Caki2 (cell line): ENCODE data around the gene HEMK1. TPM values are rescaled to one million over a fixed set of nuclear protein-coding genes. Genes with fewer than 3 reads are reported as not detected.

Experiments used
- DNase-seq: peaks from one replicate; pipeline ENCODE4 v3.0.0-alpha.2; 2015; ENCODE audit warnings: low read depth
- in situ Hi-C: cut with HindIII; loops from 2 replicates; pipeline ENCODE4 v1.10.0; 2016; ENCODE audit warnings: low sequenced_read_pairs, low pct_unique_long_range_greater_than_20kb, mixed read lengths
- total RNA-seq: library from RNA; depleted of rRNA; stranded (reverse); fragments of >200 nt; shearing (Covaris generic); gene quantifications from 2 replicates; pipeline ENCODE4 v1.2.3, GENCODE V29; 2014; ENCODE audit warnings: low replicate concordance

HEMK1 gene
- total RNA-seq, 1 experiment from 2014 or later = 25.6 TPM

- DNase-seq = no peak
- in situ Hi-C loops = no loop called here
Observed at GRCh38 chr3:50588759-50589433, 19.6 kb downstream of the HEMK1 start.

- in situ Hi-C loops = no loop called here
- no peak for DNase-seq
Observed at GRCh38 chr3:50591196-50591741, 21.9 kb downstream of the HEMK1 start.

DNA sequence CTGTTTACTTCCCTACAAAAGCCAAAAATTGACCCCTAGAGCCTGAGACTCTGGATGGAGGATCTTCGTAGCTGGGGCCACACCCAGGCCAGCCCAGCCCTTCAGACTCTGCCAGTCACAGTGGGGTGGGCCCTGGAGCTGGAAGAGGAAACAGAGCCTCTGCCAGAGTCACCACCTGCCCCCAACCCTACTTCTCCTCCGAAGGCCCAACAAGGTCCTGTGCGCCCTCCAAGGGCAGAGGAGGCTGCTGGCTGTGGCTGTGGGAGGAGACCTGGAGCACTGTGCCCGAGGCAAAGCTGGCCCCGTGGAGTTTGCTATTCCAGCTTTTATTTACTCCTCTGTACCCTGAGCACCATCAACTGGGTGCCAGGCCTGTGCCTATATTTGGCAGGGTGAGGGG lies 23.2 kb downstream of the HEMK1 start:
- in situ Hi-C loops = no loop called here
- DNase-seq = no peak

- in situ Hi-C loops = no loop called here
- no peak for DNase-seq
Observed at GRCh38 chr3:50594253-50594785, 25.0 kb downstream of the HEMK1 start.

GRCh38 chr3:50599115-50599715 lies 29.9 kb downstream of the HEMK1 start:
- no peak for DNase-seq
- in situ Hi-C loops = no loop called here

GRCh38 chr3:50599716-50600118 lies 30.4 kb downstream of the HEMK1 start:
- in situ Hi-C loops = no loop called here
- no peak for DNase-seq

GRCh38 chr3:50600141-50600753 lies 30.9 kb downstream of the HEMK1 start:
- in situ Hi-C loops = no loop called here
- DNase-seq = no peak

- in situ Hi-C loops = no loop called here
- peak; percentile 94 for DNase-seq
Observed at GRCh38 chr3:50600841-50601591, 31.7 kb downstream of the HEMK1 start.

DNA sequence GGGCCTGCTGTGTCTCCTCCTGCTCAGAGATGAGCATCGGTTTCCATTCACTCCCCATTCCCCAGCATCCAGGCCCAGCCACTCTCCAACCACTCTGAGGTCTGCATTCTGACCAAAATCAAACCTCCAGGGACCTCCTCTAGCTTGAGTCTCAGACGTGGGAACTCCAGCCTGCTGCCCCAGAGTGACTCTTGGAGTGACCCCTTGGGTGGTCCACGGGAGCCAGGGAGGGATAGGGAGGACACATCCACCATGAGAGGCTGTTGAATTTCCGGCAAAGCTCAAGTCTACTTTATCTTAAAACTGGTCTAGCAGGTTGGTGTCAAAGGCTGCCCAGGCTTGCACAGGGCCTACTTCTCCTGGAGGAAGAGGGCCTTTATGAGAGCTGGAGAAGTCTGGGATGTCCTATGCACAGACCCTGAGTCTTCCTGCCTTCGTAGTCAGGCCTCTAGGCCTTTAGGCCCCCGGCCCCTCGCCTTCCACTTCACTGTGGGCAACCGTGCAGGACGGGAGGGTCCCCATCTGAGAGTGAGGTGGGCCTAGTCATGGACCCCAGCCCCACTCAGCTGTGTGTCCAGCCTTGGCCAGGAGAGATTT lies 33.4 kb downstream of the HEMK1 start:
- no peak for DNase-seq
- in situ Hi-C loops = no loop called here

GRCh38 chr3:50603261-50604109 lies 34.2 kb downstream of the HEMK1 start:
- no peak for DNase-seq
- in situ Hi-C loops = no loop called here

GRCh38 chr3:50604110-50604621 lies 34.8 kb downstream of the HEMK1 start:
- in situ Hi-C loops = no loop called here

GRCh38 chr3:50604628-50605588 lies 35.6 kb downstream of the HEMK1 start:
- DNase-seq = no peak

More at GRCh38 chr3:50604110-50604621, 34.8 kb downstream of the HEMK1 start:
- no peak for DNase-seq

DNA sequence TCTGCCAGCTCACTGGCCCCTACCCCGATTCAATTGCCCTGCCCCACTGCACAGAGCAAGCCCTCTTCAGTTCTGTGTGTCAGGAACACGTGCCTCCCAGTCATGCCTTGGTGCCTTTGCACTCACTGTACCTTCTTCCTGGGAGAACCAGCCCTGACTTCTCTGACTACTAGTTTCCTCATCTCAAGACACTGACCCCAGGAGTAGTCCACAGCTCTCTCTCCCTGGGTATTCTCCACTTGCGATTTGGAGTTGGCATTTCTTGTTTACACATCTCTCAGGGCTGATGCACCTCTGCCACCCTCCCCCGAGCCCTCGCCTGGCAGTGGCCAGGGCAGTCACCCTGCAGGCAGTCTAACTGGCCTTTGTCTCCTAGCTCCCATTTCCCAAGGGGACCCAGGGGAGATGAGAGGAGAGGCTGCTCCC lies 36.6 kb downstream of the HEMK1 start:
- DNase-seq = peak; percentile 62
- in situ Hi-C loops = no loop called here

More at GRCh38 chr3:50604628-50605588, 35.6 kb downstream of the HEMK1 start:
- in situ Hi-C loops = no loop called here

GRCh38 chr3:50606596-50606995 lies 37.3 kb downstream of the HEMK1 start:
- no peak for DNase-seq
- in situ Hi-C loops = no loop called here

DNA sequence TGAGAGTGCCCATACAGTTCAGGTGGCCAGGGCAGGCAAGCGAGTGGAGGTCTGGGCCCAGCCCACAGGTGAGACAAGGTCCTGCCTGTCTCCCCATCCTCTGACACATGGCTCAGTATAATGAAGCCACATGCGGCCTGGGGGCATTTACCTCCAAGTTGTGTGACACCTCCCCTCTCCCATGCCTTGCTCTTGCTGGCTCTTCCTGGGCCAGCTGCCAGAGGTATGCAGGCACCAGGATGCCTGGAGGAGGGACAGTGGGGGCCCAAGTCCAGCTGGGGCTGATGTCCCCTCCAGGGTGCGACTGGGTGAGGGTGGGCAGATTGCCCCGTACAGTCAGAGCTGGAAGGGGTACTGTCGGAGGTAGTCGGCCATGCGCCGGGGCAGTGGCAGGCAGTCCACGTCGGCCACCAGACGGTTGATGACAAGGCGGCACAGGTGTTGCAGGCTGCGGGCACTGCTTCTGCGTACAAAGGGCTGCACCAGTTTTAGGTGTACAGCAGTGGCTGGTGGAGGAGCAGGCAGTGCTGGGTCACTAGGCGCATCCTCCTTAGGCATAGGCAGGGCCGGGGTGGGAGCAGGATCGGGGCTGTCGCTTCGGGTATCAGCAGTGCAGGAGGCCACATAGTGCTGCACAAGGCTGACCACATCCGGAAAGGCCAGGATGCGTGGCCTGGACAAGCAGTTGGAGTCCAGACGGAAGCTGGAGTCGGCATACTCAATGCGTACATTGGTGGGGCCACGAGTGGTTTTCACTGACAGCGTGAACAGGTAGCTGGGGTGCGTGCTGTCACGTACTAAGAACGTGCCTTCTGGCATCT lies 38.2 kb downstream of the HEMK1 start:
- in situ Hi-C loops = no loop called here

More for the DNA sequence above, 38.2 kb downstream of the HEMK1 start:
- no peak for DNase-seq
